Bronchial epithelial cell (primary cell): ENCODE data around the gene SLC2A9. TPM values are rescaled to one million over a fixed set of nuclear protein-coding genes. Genes with fewer than 3 reads are reported as not detected.

Experiments
- DNase-seq: peaks from one replicate; pipeline ENCODE4 v3.0.0-alpha.2; 2010; ENCODE audit warnings: low read depth
- FAIRE-seq: peaks from 2 replicates; lab custom pipeline; 2011; peaks lifted over from hg19 to GRCh38; lab: Jason Lieb, UNC
- H3K27me3 ChIP-seq: 2 replicates; pipeline ENCODE4 v1.5.1; 2011; ENCODE audit warnings: low read length; ENCODE audit not compliant: control insufficient read depth, insufficient read depth
- H3K36me3 ChIP-seq: 2 replicates; pipeline ENCODE4 v1.5.1; 2011; ENCODE audit warnings: low read length; ENCODE audit not compliant: control insufficient read depth, insufficient read depth
- H3K4me3 ChIP-seq: 2 replicates; pipeline ENCODE4 v1.5.1; 2011; ENCODE audit warnings: mild to moderate bottlenecking, low read depth, low read length, control low read depth
- total RNA-seq: library from RNA; depleted of rRNA; stranded (reverse); fragments of >200 nt; gene quantifications from 2 replicates; pipeline ENCODE4 v1.2.1, GENCODE V29; 2014
- TF ChIP-seq, protein P1 (sequence below): IDR thresholded peaks from 2 replicates; pipeline ENCODE4 v1.5.1; 2011; ENCODE audit warnings: mild to moderate bottlenecking, moderate library complexity, low read length, control low read depth, inconsistent platforms; ENCODE audit not compliant: insufficient read depth, severe bottlenecking

The SLC2A9 gene
- total RNA-seq, 1 donor from 2014 or later = 29.7 TPM

DNA sequence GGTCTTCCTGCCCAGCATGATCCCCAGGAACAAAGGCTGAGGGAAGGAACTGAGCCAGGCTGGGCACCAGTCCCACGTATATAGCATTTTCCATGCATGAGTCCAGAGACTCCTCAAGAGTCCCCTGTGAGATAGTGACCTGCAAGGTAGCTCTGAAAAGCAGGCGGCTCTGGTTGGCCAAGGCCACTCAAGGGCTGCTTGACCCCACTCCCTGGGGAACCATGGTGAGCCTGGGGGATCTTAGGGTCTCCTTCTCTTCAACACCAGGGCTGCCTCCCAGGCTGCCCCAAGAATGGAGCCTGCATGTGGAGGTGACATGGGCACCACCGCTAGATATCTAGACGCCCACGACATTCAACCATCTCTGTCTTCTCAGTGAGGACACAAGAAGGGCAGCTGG is 79.2 kb downstream of the SLC2A9 start:
- H3K27me3 ChIP-seq = no peaks in the 10 kb centered on the region
- no peak for FAIRE-seq
- no peak overlapping the region for H3K4me3 ChIP-seq
- TF ChIP-seq, protein P1, sequence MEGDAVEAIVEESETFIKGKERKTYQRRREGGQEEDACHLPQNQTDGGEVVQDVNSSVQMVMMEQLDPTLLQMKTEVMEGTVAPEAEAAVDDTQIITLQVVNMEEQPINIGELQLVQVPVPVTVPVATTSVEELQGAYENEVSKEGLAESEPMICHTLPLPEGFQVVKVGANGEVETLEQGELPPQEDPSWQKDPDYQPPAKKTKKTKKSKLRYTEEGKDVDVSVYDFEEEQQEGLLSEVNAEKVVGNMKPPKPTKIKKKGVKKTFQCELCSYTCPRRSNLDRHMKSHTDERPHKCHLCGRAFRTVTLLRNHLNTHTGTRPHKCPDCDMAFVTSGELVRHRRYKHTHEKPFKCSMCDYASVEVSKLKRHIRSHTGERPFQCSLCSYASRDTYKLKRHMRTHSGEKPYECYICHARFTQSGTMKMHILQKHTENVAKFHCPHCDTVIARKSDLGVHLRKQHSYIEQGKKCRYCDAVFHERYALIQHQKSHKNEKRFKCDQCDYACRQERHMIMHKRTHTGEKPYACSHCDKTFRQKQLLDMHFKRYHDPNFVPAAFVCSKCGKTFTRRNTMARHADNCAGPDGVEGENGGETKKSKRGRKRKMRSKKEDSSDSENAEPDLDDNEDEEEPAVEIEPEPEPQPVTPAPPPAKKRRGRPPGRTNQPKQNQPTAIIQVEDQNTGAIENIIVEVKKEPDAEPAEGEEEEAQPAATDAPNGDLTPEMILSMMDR = no peak
- peaks cover 27% of the 10 kb centered on the region for H3K36me3 ChIP-seq
- no peak for DNase-seq

DNA sequence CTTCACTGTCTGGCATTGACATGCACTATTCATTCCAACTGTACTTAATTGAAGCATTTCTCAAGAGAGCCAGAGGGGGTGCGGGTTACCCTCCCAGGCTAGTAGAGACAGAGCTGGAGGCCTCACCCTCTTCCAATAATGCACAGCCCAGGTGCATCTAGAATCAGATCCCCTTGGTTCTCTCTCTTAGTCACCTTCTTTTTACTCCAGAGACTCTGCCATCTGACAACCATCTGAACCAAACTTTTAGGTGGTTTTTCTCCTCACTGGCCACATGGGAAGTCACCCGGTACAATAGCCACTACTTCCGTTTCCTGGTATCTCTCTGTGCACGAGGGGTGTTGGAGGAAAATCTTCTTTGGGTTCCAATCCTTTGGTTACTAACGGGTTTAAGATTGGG is 81.3 kb downstream of the SLC2A9 start:
- FAIRE-seq (no peak), DNase-seq (no peak)
- Histone ChIP-seq H3K27me3 (no peaks in the 10 kb centered on the region), H3K36me3 (peaks cover 23% of the 10 kb centered on the region), H3K4me3 (no peak overlapping the region)
- TF ChIP-seq, protein P1 = no peak

DNA sequence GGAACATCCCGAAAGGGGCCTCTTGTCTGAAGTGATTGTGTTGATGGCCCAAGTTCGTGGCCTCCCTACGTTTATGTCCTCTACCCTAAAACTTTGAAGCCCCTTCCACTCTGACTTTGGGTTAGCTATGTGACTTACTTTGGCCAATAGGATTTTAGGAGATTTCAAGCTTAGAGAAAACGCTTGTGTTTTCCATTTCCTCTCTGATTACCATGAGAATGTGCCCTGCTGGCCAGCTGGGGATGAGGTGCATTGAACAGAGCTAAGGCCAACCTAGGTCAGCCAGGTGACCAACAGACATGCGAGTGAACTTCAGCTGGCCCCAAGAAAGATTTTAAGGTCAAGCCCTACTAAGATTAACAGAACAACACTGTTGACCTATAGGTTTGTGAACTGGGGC is 82.4 kb downstream of the SLC2A9 start:
- Histone ChIP-seq H3K4me3 (no peak overlapping the region), H3K36me3 (peaks cover 28% of the 10 kb centered on the region), H3K27me3 (no peaks in the 10 kb centered on the region)
- no peak for DNase-seq
- TF ChIP-seq, protein P1 = no peak
- FAIRE-seq = no peak

DNA sequence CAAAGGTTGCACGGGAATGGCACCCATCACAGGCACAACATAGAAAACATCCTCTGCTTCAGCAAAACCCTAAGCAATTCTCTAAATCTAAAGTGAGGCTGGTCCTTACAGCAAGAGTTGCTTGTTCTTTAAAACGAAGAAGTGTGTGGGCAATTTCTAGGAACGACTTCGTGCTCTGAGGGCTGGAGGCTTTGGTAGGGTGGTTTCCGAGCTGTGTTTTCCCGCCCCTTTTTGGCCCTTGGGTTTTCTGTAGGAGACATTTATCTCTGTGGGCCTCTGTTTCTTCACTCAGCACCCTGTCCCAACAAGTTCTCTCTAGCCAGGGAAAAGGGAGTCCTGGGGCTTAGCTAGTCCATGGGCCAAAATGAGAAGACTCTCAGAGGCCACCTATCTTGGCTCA is 84.2 kb downstream of the SLC2A9 start:
- DNase-seq (no peak), FAIRE-seq (no peak)
- Histone ChIP-seq H3K36me3 (peaks cover 34% of the 10 kb centered on the region), H3K4me3 (no peak overlapping the region), H3K27me3 (no peaks in the 10 kb centered on the region)
- TF ChIP-seq, protein P1 = no peak

DNA sequence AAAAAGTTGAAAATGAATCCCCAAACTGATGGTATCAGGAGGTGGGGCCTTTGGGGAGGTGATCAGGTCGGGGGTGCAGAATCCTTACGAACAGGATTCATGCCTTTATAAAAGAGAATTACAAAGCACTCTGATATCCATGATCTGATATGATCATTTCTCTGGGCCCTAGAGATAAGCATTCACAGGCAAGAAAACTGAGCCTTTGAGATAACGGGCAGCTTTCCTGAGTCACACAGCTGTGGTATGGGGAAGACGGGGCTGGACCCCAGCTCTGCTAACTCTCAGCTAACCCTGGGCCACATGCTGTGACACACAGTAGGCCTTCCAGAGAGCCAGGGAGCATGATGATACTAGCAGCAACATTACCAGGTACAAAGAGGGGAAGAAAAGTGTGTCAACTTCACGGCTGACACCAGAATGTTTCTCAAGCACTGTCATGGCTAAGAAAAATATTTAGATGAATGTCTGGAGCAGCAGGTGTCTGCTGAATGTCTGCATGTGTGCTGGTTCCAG is 85.1 kb downstream of the SLC2A9 start:
- Histone ChIP-seq H3K4me3 (no peak overlapping the region), H3K36me3 (peaks cover 31% of the 10 kb centered on the region), H3K27me3 (no peaks in the 10 kb centered on the region)
- DNase-seq (no peak), FAIRE-seq (no peak)
- TF ChIP-seq, protein P1 = no peak

DNA sequence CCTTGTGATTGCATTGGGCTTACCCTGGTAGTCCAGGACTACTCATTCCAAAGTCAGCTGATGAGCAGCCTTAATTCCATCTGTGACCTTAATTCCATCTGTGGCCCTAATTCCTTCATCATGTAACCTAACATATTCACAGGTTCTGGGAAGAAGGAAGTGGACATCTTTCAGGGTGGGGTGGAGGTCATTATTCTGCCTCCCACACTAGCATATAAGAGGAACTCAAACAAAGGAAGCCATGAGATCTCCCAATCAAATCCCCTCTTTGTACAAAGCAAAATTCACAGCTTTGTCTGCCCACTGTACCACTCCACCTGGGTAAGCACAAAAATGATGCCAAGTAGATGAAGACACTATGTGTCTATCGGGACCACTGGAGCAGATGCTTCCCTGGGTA is 87.3 kb downstream of the SLC2A9 start:
- no peak for FAIRE-seq
- H3K27me3 ChIP-seq = no peaks in the 10 kb centered on the region
- H3K4me3 ChIP-seq = no peak overlapping the region
- H3K36me3 ChIP-seq = peaks cover 29% of the 10 kb centered on the region
- DNase-seq = no peak
- TF ChIP-seq, protein P1 = no peak
